Lung (tissue), 12 donors: ENCODE data around the gene DYNLL2. TPM values are rescaled to one million over a fixed set of nuclear protein-coding genes. Genes with fewer than 3 reads are reported as not detected.
"Not testable (repeated sequence)": the region's sequence is repeated elsewhere in the genome, so short reads cannot be mapped to it uniquely, and the experiment has no call there.

Experiments used
- ATAC-seq: fragments of 200-7000 bp; cut with Tn5 transposase; one replicate; pipeline ENCODE4 v1.9.1; 2020; ENCODE audit warnings: moderate number of reproducible peaks; ENCODE audit not compliant: insufficient read depth, low FRiP score
- DNase-seq, 3 donors: peaks; one replicate each; pipeline ENCODE4 v3.0.0-alpha.2; 2013 to 2017
- H3K27ac ChIP-seq, 2 donors: one replicate each; pipeline ENCODE4 v1.5.1; 2013; ENCODE audit warnings: mild to moderate bottlenecking in 2 of 2, moderate library complexity in 2 of 2, control low read depth in 1 of 2, inconsistent platforms in 1 of 2, low read depth in 1 of 2, low read length in 1 of 2
- H3K27me3 ChIP-seq, 3 donors: one replicate each; pipeline ENCODE4 v1.5.1; 2013; ENCODE audit warnings: low read length in 2 of 3; ENCODE audit not compliant: control insufficient read depth in 3 of 3, insufficient read depth in 3 of 3
- H3K36me3 ChIP-seq, 4 donors: one replicate each; pipeline ENCODE4 v1.5.1; 2013; ENCODE audit warnings: low read length in 4 of 4, mild to moderate bottlenecking in 1 of 4, moderate library complexity in 1 of 4; ENCODE audit not compliant: control insufficient read depth in 4 of 4, insufficient read depth in 4 of 4
- H3K4me1 ChIP-seq, 5 donors: one replicate each; pipeline ENCODE4 v1.5.1; 2013; ENCODE audit warnings: low read length in 5 of 5, mild to moderate bottlenecking in 2 of 5, moderate library complexity in 1 of 5; ENCODE audit not compliant: control insufficient read depth in 5 of 5, insufficient read depth in 5 of 5
- H3K4me3 ChIP-seq: one replicate; pipeline ENCODE4 v1.5.1; 2013; ENCODE audit warnings: mild to moderate bottlenecking, control low read depth, moderate library complexity
- H3K9ac ChIP-seq, 2 donors: one replicate each; pipeline ENCODE4 v1.5.1; 2013; ENCODE audit warnings: low read length in 2 of 2, control low read depth in 1 of 2; ENCODE audit not compliant: insufficient read depth in 1 of 2
- H3K9me3 ChIP-seq, 4 donors: one replicate each; pipeline ENCODE4 v1.5.1; 2013; ENCODE audit warnings: low read length in 3 of 4, mild to moderate bottlenecking in 1 of 4, moderate library complexity in 1 of 4; ENCODE audit not compliant: control insufficient read depth in 4 of 4, insufficient read depth in 3 of 4
- CTCF ChIP-seq: IDR thresholded peaks from 2 replicates; pipeline ENCODE4 v1.5.1; 2012; ENCODE audit warnings: mild to moderate bottlenecking; ENCODE audit errors: control extremely low read depth, extremely low read depth
- WGBS, 2 donors: extraction: QIAGEN DNeasy Blood & Tissue Kit; methylation state at CpG; one replicate each; pipeline ENCODE4 v1.1.7; 2013; 5-methylcytosine and 5-hydroxymethylcytosine counted together
- polyA plus RNA-seq, 2 donors: library from polyadenylated mRNA; stranded (reverse); fragments of 200-250 nt; gene quantifications; one replicate each; pipeline ENCODE4 v1.2.1, GENCODE V29; 2013
- total RNA-seq, 2 donors: library from RNA; depleted of rRNA in 1 of 2; stranded (reverse); fragments of >200 nt in 1 of 2; gene quantifications; one replicate each; pipeline ENCODE4 v1.2.1, GENCODE V29; 2014 to 2021
- donor health status: control.
- donor health status: control.
- donor health status: Bipolar disorder and iron deficiency.
- donor health status: healthy.
- donor health status: DM: yes; HTN: yes; CAD: no.

DYNLL2 gene
- total and polyA plus RNA-seq, 4 donors, result 21.8 to 36.5 (median 26.6) TPM

DNA sequence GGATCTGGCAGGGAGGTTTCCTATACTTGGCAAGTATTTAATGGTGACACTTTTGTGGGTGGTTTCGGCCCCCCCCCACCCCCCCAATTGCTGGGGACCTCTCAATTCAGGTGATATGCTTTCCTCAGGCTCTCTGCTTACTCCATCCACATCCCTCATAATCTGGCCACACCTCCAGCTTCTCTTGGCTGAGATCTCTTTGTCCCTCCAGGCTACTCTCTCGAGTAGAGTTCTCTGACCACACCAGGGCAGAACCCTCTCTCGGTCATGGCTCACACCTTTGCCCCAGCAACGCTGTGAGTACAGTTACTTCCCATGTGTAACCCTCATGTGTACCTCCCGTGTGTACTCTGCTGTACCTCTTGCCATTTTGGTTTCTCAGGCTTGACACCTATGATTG is 42.1 kb upstream of the DYNLL2 start:
- Histone ChIP-seq H3K4me1 (no peaks in the 10 kb centered on the region), H3K9ac (no peak overlapping the region), H3K9me3 (no peaks in the 10 kb centered on the region), H3K36me3 (no peaks in the 10 kb centered on the region), H3K27me3 (no peaks in the 10 kb centered on the region), H3K4me3 (no peak overlapping the region), H3K27ac (no peak overlapping the region)
- ATAC-seq, result no peak
- no peak for TF ChIP-seq CTCF
- DNase-seq, result no peak
- 65 to 73% methylated on average over 5 of the region's 5 CpGs for WGBS, 2 donors

DNA sequence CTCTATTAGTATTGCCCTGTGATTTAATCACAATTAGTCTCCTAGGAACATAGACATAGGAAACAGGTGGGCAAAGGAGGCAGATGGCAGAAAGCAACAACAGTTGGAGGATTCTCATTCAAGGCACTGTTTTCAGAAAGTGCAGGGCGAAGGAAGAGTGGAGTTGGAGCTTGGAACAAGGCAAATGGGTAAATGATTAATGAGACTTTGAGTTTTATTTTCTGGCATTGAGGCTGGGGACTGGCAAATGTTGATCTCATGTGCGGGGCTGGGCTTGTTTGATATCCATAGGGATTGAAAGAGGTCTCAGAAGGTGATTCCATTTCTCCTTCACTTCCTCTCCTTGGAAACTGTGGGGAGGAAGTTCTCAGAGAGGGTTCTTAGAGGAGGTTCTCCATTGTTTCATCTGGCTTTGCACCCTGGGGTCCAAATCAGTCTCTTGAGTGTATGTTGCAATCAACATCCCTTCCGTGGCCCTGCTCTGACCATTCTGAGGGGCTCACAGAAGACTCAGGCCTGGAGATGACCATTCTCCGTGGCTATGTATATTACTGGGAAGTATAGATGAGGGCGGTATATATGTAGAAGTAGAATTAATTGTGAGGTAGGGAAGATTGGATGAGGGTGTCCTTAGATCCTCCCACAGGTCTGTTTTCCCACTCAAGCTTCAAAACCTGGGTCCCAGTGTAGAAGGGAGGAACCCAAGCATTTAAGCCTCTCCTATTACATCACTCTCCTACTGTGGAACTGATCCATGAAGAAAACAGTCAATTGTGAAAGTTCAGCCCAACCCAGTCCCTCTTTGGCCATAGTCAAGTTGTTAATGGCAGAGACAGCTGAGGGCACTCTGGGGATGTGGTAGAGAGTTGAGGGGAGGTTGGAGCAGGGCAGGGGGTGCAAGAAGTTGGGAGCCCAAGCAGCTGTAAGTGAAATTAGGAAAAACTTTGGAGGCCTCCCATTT is 39.7 kb upstream of the DYNLL2 start:
- Histone ChIP-seq H3K36me3 (no peaks in the 10 kb centered on the region), H3K27me3 (no peaks in the 10 kb centered on the region), H3K4me3 (no peak overlapping the region), H3K27ac (no peak overlapping the region), H3K4me1 (no peaks in the 10 kb centered on the region), H3K9ac (no peak overlapping the region), H3K9me3 (no peaks in the 10 kb centered on the region)
- 86 to 89% methylated on average over 5 of the region's 5 CpGs for WGBS, 2 donors
- DNase-seq (no peak), ATAC-seq (no peak)
- no peak for TF ChIP-seq CTCF

DNA sequence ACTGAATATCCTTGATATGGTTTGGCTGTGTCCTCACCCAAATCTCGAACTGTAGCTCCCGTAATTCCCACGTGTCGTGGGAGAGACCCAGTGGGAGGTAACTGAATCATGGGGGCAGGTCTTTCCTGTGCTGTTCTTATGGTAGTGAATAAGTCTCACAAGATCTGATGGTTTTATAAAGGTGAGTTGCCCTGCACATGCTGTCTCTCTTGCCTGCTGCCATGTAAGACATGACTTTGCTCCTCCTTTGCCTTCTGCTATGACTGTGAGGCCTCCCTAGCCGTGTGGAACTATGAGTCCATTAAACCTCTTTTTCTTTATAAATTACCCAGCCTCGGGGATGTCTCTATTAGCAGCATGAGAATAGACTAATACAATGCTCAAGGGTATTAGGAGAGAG is 39.0 kb upstream of the DYNLL2 start:
- 91 to 96% methylated on average over 6 of the region's 6 CpGs for WGBS, 2 donors
- ATAC-seq, DNase-seq, H3K9ac ChIP-seq, H3K4me3 ChIP-seq, H3K4me1 ChIP-seq, H3K27ac ChIP-seq, H3K36me3 ChIP-seq, H3K9me3 ChIP-seq, H3K27me3 ChIP-seq: not testable (repeated sequence)

DNA sequence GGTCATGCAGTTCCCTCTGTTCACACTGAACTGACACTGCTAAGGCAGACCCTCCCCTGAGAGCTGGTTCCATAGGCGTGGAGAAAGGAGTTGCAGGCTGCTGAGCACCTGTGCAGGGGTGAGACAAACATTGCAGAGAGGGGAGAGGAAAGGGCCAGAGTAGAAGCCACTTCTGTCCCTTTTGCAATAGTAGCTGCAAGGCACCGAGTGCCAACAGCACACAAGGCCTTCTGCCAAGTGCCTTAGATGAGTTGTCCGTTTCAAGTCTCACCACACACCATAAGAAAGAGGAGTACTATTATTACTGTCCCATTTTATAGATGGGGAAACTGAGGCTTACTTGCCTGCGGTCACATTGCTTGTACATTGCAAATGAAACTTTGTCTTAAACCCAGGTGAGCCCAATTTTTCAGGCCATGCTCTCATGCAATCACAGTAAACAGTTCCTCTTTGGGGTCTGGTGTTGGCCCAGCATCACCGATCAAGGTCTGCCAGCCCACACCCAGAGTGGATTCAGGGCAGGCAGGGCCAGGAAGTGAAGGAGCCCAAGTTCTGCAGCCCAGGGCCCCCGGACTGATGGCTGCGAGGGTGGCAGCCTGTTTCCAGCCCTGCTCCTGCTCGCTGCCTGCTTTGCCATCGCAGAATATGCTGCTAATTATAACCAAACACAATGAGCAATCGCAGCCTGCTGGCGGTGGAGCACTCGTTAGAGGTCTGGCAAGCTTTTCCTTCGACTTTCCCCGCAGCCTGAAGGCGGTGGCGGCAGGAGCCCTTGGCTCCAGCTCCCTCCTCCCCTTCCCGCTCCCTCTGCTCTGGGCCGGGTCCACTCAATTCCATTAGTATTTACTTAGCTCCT is 36.8 kb upstream of the DYNLL2 start:
- Histone ChIP-seq H3K27ac (no peak overlapping the region), H3K4me3 (no peak overlapping the region), H3K4me1 (no peaks in the 10 kb centered on the region), H3K9ac (no peak overlapping the region), H3K36me3 (no peaks in the 10 kb centered on the region), H3K27me3 (no peaks in the 10 kb centered on the region), H3K9me3 (no peaks in the 10 kb centered on the region)
- no peak for TF ChIP-seq CTCF
- no peak for ATAC-seq
- DNase-seq, result no peak
- 67 to 79% methylated on average over 18 of the region's 18 CpGs for WGBS, 2 donors
